Thyroid gland (tissue), 4 donors: ENCODE measurements around the gene IQSEC3. TPM values are rescaled to one million over a fixed set of nuclear protein-coding genes. Genes with fewer than 3 reads are reported as not detected.

Source experiments
- DNase-seq, 2 donors: peaks; one replicate each; pipeline ENCODE4 v3.0.0-alpha.2; 2019
- H3K27ac ChIP-seq, 3 donors: fragments of 200-600 bp; sonication (generic); 1 replicate in 2 of 3; 2 replicates in 1 of 3; pipeline ENCODE4 v1.5.1; 2016 to 2019; ENCODE audit warnings: mild to moderate bottlenecking in 1 of 3, moderate library complexity in 1 of 3
- H3K27me3 ChIP-seq: fragments of 200-600 bp; sonication (generic); one replicate; pipeline ENCODE4 v1.5.1; 2019
- H3K36me3 ChIP-seq, 2 donors: fragments of 200-600 bp; sonication (generic); one replicate each; pipeline ENCODE4 v1.5.1; 2016 to 2019
- H3K4me1 ChIP-seq, 2 donors: fragments of 200-600 bp; sonication (generic); one replicate each; pipeline ENCODE4 v1.5.1; 2017 to 2019
- H3K4me3 ChIP-seq, 3 donors: fragments of 200-600 bp; sonication (generic); replicated peaks in 1 of 3; 1 replicate in 2 of 3; 2 replicates in 1 of 3; pipeline ENCODE4 v1.5.1; 2016; ENCODE audit warnings: mild to moderate bottlenecking in 1 of 3
- H3K9me3 ChIP-seq: fragments of 200-600 bp; sonication (generic); one replicate; pipeline ENCODE4 v1.5.1; 2017
- CTCF ChIP-seq, 6 experiments: fragments of 200-600 bp in 3 of 6; fragments of 450-650 bp in 3 of 6; sonication (generic) in 3 of 6; IDR thresholded peaks; one replicate each; pipeline ENCODE4 v1.5.1; 2016 to 2019; ENCODE audit warnings: antibody characterized with exemption in 6 of 6, mild to moderate bottlenecking in 2 of 6, inconsistent platforms in 1 of 6, moderate library complexity in 1 of 6
- POLR2A ChIP-seq, 2 donors: fragments of 450-650 bp; IDR thresholded peaks; one replicate each; pipeline ENCODE4 v1.6.1; 2017; ENCODE audit warnings: antibody characterized with exemption in 2 of 2, mild to moderate bottlenecking in 2 of 2, moderate library complexity in 1 of 2
- WGBS, 2 donors: methylation state at CpG; one replicate each; pipeline ENCODE4 v1.1.5; 2017; 5-methylcytosine and 5-hydroxymethylcytosine counted together
- intact Hi-C: fragments of 100-400 bp; cut with DNase I; formaldehyde crosslinking; loops from one replicate; pipeline ENCODE4 v1.15.1; 2023
- total RNA-seq, 4 donors: library from RNA; depleted of rRNA; stranded (reverse); fragments of >200 nt; gene quantifications; one replicate each; pipeline ENCODE4 v1.2.3, GENCODE V29; 2016

The IQSEC3 gene
- total RNA-seq, 4 donors from 2014 or later: 0.27 to 1.3 (median 1.0) TPM

- peaks cover 0 to 6% of the 10 kb centered on the region in 2 donors for H3K4me1 ChIP-seq
- intact Hi-C loops: no loop called here
- no peaks in the 10 kb centered on the region for H3K36me3 ChIP-seq
- TF ChIP-seq CTCF (IDR thresholded peaks at IDR 0.05): no peak
- no peak for TF ChIP-seq POLR2A (IDR thresholded peaks at IDR 0.05)
- H3K9me3 ChIP-seq: no peaks in the 10 kb centered on the region
- DNase-seq: peak in 1 of 2 donors; percentile 17
- H3K27ac ChIP-seq: no peak overlapping the region
- no peak overlapping the region for H3K4me3 ChIP-seq
- WGBS, 2 donors: 27 to 28% methylated on average over 13 of the region's 13 CpGs
- no peaks in the 10 kb centered on the region for H3K27me3 ChIP-seq
Measured at GRCh38 chr12:99605-100004, 33.0 kb downstream of the IQSEC3 start.

GRCh38 chr12:101969-102878 lies 35.7 kb downstream of the IQSEC3 start:
- TF ChIP-seq POLR2A (IDR thresholded peaks at IDR 0.05) (no peak), CTCF (IDR thresholded peaks at IDR 0.05) (no peak)
- H3K27ac ChIP-seq: no peak overlapping the region
- H3K27me3 ChIP-seq: no peaks in the 10 kb centered on the region
- H3K4me3 ChIP-seq: no peak overlapping the region
- H3K36me3 ChIP-seq: no peaks in the 10 kb centered on the region
- WGBS, 2 donors: 82 to 87% methylated on average over 12 to 15 of the region's 15 CpGs
- H3K4me1 ChIP-seq: peaks cover 0 to 6% of the 10 kb centered on the region in 2 donors
- no peaks in the 10 kb centered on the region for H3K9me3 ChIP-seq
- DNase-seq: no peak
- intact Hi-C loops: no loop called here

GRCh38 chr12:102879-103168 lies 36.3 kb downstream of the IQSEC3 start:
- no peak for TF ChIP-seq POLR2A (IDR thresholded peaks at IDR 0.05)
- no peak for DNase-seq
- intact Hi-C loops: no loop called here
- Histone ChIP-seq H3K36me3 (no peaks in the 10 kb centered on the region), H3K27me3 (no peaks in the 10 kb centered on the region), H3K27ac (no peak overlapping the region), H3K9me3 (no peaks in the 10 kb centered on the region), H3K4me1 (peaks cover 0 to under 1% of the 10 kb centered on the region in 2 donors), H3K4me3 (no peak overlapping the region)
- 77 to 83% methylated on average over 7 of the region's 7 CpGs for WGBS, 2 donors

GRCh38 chr12:103169-103981 lies 36.8 kb downstream of the IQSEC3 start:
- Histone ChIP-seq H3K4me1 (no peaks in the 10 kb centered on the region), H3K27me3 (no peaks in the 10 kb centered on the region), H3K9me3 (no peaks in the 10 kb centered on the region), H3K27ac (no peak overlapping the region), H3K4me3 (no peak overlapping the region), H3K36me3 (no peaks in the 10 kb centered on the region)
- intact Hi-C loops: no loop called here
- 78 to 80% methylated on average over 12 to 16 of the region's 19 CpGs for WGBS, 2 donors
- TF ChIP-seq CTCF (IDR thresholded peaks at IDR 0.05) (no peak), POLR2A (IDR thresholded peaks at IDR 0.05) (no peak)
- DNase-seq: no peak

GRCh38 chr12:104551-105081 lies 38.0 kb downstream of the IQSEC3 start:
- 47 to 57% methylated on average over 25 to 29 of the region's 40 CpGs for WGBS, 2 donors
- no peak for DNase-seq
- no peak overlapping the region for H3K4me3 ChIP-seq
- TF ChIP-seq CTCF (IDR thresholded peaks at IDR 0.05): no peak
- no peak for TF ChIP-seq POLR2A (IDR thresholded peaks at IDR 0.05)
- intact Hi-C loops: no loop called here
- no peak overlapping the region for H3K27ac ChIP-seq
- no peaks in the 10 kb centered on the region for H3K27me3 ChIP-seq
- no peaks in the 10 kb centered on the region for H3K36me3 ChIP-seq
- no peaks in the 10 kb centered on the region for H3K9me3 ChIP-seq
- H3K4me1 ChIP-seq: no peaks in the 10 kb centered on the region
